Measurements from ENCODE around the gene RBM33.

Gene RBM33

GRCh38 chr7:155739538-155740143 lies 95.2 kb downstream of the RBM33 start:
- TF ChIP-seq GATA1 (IDR thresholded peaks at IDR 0.05; ENCODE audit: low read depth, low read length) (no peak), POLR2A (IDR thresholded peaks at IDR 0.05; ENCODE audit: low read length) (no peak)
- no peak for DNase-seq

- TF ChIP-seq GATA1 (IDR thresholded peaks at IDR 0.05; ENCODE audit: low read depth, low read length): no peak
- TF ChIP-seq POLR2A (IDR thresholded peaks at IDR 0.05; ENCODE audit: low read length): no peak
- no peak for DNase-seq
These were observed 96.6 kb downstream of the RBM33 start for GRCh38 chr7:155741082-155741481.

- TF ChIP-seq GATA1 (IDR thresholded peaks at IDR 0.05; ENCODE audit: low read depth, low read length): no peak
- no peak for TF ChIP-seq POLR2A (IDR thresholded peaks at IDR 0.05; ENCODE audit: low read length)
- no peak for DNase-seq
These were observed 97.3 kb downstream of the RBM33 start for GRCh38 chr7:155741805-155742204.

GRCh38 chr7:155743177-155743576 lies 98.7 kb downstream of the RBM33 start:
- TF ChIP-seq POLR2A (IDR thresholded peaks at IDR 0.05; ENCODE audit: low read length) (no peak), GATA1 (IDR thresholded peaks at IDR 0.05; ENCODE audit: low read depth, low read length) (no peak)
- DNase-seq: no peak

GRCh38 chr7:155744971-155745683 lies 100.7 kb downstream of the RBM33 start:
- DNase-seq: no peak
- TF ChIP-seq POLR2A (IDR thresholded peaks at IDR 0.05; ENCODE audit: low read length): no peak
- TF ChIP-seq GATA1 (IDR thresholded peaks at IDR 0.05; ENCODE audit: low read depth, low read length): no peak

GRCh38 chr7:155745737-155746136 lies 101.3 kb downstream of the RBM33 start:
- TF ChIP-seq GATA1 (IDR thresholded peaks at IDR 0.05; ENCODE audit: low read depth, low read length): no peak
- no peak for TF ChIP-seq POLR2A (IDR thresholded peaks at IDR 0.05; ENCODE audit: low read length)
- no peak for DNase-seq

- TF ChIP-seq GATA1 (IDR thresholded peaks at IDR 0.05; ENCODE audit: low read depth, low read length) (no peak), POLR2A (IDR thresholded peaks at IDR 0.05; ENCODE audit: low read length) (no peak)
- DNase-seq: no peak
These were observed 101.7 kb downstream of the RBM33 start for GRCh38 chr7:155746188-155746587.

- no peak for DNase-seq
- TF ChIP-seq POLR2A (IDR thresholded peaks at IDR 0.05; ENCODE audit: low read length): no peak
- no peak for TF ChIP-seq GATA1 (IDR thresholded peaks at IDR 0.05; ENCODE audit: low read depth, low read length)
These were observed 102.7 kb downstream of the RBM33 start for GRCh38 chr7:155747209-155747608.

GRCh38 chr7:155749578-155749977 lies 105.1 kb downstream of the RBM33 start:
- TF ChIP-seq POLR2A (IDR thresholded peaks at IDR 0.05; ENCODE audit: low read length) (no peak), GATA1 (IDR thresholded peaks at IDR 0.05; ENCODE audit: low read depth, low read length) (no peak)
- no peak for DNase-seq

GRCh38 chr7:155750255-155751125 lies 106.0 kb downstream of the RBM33 start:
- no peak for TF ChIP-seq POLR2A (IDR thresholded peaks at IDR 0.05; ENCODE audit: low read length)
- no peak for TF ChIP-seq GATA1 (IDR thresholded peaks at IDR 0.05; ENCODE audit: low read depth, low read length)
- no peak for DNase-seq

GRCh38 chr7:155751409-155751808 lies 106.9 kb downstream of the RBM33 start:
- TF ChIP-seq GATA1 (IDR thresholded peaks at IDR 0.05; ENCODE audit: low read depth, low read length) (no peak), POLR2A (IDR thresholded peaks at IDR 0.05; ENCODE audit: low read length) (no peak)
- no peak for DNase-seq

- no peak for DNase-seq
- TF ChIP-seq POLR2A (IDR thresholded peaks at IDR 0.05; ENCODE audit: low read length): no peak
- TF ChIP-seq GATA1 (IDR thresholded peaks at IDR 0.05; ENCODE audit: low read depth, low read length): no peak
These were observed 108.4 kb downstream of the RBM33 start for GRCh38 chr7:155752756-155753445.

GRCh38 chr7:155753446-155753965 lies 109.0 kb downstream of the RBM33 start:
- TF ChIP-seq POLR2A (IDR thresholded peaks at IDR 0.05; ENCODE audit: low read length) (no peak), GATA1 (IDR thresholded peaks at IDR 0.05; ENCODE audit: low read depth, low read length) (no peak)
- DNase-seq: no peak
